ENCODE measurements around the gene HEPACAM.

DNA sequence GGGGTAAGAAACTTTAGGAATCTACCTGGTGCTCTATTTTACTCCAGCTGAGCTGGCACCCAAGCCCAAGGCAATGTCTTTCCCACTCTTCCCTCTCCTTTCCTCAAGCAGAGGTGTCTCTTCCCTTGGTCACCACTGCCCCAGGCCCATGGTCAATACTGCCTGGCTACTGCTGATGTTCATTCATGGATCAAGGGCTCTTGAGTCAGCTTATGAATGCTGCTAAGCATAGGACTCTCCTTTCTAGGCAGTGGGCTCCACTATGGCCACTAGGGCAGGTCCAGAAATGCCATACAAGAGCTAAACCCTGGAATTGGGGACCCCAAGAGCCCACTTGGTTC is 19.5 kb downstream of the HEPACAM start:
- TF ChIP-seq, protein P1, sequence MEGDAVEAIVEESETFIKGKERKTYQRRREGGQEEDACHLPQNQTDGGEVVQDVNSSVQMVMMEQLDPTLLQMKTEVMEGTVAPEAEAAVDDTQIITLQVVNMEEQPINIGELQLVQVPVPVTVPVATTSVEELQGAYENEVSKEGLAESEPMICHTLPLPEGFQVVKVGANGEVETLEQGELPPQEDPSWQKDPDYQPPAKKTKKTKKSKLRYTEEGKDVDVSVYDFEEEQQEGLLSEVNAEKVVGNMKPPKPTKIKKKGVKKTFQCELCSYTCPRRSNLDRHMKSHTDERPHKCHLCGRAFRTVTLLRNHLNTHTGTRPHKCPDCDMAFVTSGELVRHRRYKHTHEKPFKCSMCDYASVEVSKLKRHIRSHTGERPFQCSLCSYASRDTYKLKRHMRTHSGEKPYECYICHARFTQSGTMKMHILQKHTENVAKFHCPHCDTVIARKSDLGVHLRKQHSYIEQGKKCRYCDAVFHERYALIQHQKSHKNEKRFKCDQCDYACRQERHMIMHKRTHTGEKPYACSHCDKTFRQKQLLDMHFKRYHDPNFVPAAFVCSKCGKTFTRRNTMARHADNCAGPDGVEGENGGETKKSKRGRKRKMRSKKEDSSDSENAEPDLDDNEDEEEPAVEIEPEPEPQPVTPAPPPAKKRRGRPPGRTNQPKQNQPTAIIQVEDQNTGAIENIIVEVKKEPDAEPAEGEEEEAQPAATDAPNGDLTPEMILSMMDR (IDR thresholded peaks at IDR 0.05): no peak
- TF ChIP-seq POLR2A (IDR thresholded peaks at IDR 0.05): no peak
